Motor neuron (in vitro differentiated cells): ENCODE results near the gene CAMTA1. TPM values are rescaled to one million over a fixed set of nuclear protein-coding genes. Genes with fewer than 3 reads are reported as not detected.

Source experiments
- ATAC-seq, 8 experiments: fragments of 200-7000 bp; cut with Tn5 transposase; replicated peaks in 6 of 8; 2 replicates each; pipeline ENCODE4 v1.8.0; 2021; ENCODE audit warnings: mild to moderate bottlenecking in 8 of 8, moderate library complexity in 8 of 8
- H3K27ac ChIP-seq, 2 donors: fragments of 250-450 bp; sonication (Bioruptor Pico); 2 replicates each; pipeline ENCODE4 v1.9.0; 2021; ENCODE audit warnings: antibody characterized with exemption in 2 of 2, mild to moderate bottlenecking in 2 of 2, moderate library complexity in 1 of 2
- H3K4me1 ChIP-seq, 2 donors: fragments of 250-450 bp; sonication (Bioruptor Pico); replicated peaks in 1 of 2; 2 replicates each; pipeline ENCODE4 v1.6.1; 2021; ENCODE audit warnings: antibody characterized with exemption in 2 of 2, mild to moderate bottlenecking in 2 of 2, moderate library complexity in 1 of 2
- H3K4me3 ChIP-seq, 5 donors: fragments of 250-450 bp; sonication (Bioruptor Pico); 2 replicates each; pipeline ENCODE4 v1.9.0; 2021; ENCODE audit warnings: antibody characterized with exemption in 5 of 5, mild to moderate bottlenecking in 5 of 5, moderate library complexity in 4 of 5
- WGBS, 10 experiments: fragments of 450-650 bp; shearing (Covaris generic); methylation state at CpG; one replicate each; pipeline ENCODE4 v1.0.0; 2022; 5-methylcytosine and 5-hydroxymethylcytosine counted together
- in situ Hi-C, 9 experiments: fragments of 400-800 bp; cut with MboI; loops; one replicate each; pipeline ENCODE4 v1.15.0; 2021; ENCODE audit warnings: low sequenced_read_pairs in 9 of 9, low pct_unique_long_range_greater_than_20kb in 2 of 9; ENCODE audit not compliant: unreplicated experiment in 9 of 9
- total RNA-seq, 8 experiments: library from RNA; unstranded; fragments of 300-600 nt; gene quantifications; 2 replicates each; pipeline versions ENCODE4 v1.2.3 to v1.2.4, GENCODE V29; 2022

Gene CAMTA1
- total RNA-seq, 8 experiments from 2014 or later, result 38.5 to 145 (median 77.6) TPM

DNA sequence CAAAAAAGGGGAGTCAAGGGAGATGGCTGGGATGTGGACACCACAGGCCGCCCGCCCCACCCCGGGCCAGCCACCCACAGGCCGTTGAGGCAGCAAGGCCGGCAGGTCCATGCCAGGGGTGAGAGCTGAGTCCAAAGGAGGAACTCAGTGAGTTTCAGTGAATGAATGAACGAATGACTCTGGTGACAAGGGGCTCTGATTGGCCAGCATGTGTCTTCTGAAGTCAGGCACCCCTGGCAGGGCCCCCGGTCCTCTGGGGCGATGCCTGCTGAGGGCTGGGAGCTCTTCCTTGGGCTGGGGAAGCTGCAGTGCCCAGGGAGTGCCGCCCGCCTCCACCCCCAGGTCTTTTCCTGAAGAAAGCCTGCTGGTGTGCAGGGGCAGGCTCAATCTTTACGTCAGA is 749.8 kb downstream of the CAMTA1 start:
- Histone ChIP-seq H3K27ac (peak overlapping the region; percentile 62 to 80), H3K4me3 (no peak overlapping the region), H3K4me1 (peaks cover 69 to 70% of the 10 kb centered on the region in 2 donors)
- ATAC-seq, result no peak
- WGBS, 10 experiments, result 68 to 100% (median 80%) methylated on average over 1 to 5 of the region's 11 CpGs; no CpG with 5 or more reads in 7 of the 10 experiments
- in situ Hi-C loops, result no loop called here

DNA sequence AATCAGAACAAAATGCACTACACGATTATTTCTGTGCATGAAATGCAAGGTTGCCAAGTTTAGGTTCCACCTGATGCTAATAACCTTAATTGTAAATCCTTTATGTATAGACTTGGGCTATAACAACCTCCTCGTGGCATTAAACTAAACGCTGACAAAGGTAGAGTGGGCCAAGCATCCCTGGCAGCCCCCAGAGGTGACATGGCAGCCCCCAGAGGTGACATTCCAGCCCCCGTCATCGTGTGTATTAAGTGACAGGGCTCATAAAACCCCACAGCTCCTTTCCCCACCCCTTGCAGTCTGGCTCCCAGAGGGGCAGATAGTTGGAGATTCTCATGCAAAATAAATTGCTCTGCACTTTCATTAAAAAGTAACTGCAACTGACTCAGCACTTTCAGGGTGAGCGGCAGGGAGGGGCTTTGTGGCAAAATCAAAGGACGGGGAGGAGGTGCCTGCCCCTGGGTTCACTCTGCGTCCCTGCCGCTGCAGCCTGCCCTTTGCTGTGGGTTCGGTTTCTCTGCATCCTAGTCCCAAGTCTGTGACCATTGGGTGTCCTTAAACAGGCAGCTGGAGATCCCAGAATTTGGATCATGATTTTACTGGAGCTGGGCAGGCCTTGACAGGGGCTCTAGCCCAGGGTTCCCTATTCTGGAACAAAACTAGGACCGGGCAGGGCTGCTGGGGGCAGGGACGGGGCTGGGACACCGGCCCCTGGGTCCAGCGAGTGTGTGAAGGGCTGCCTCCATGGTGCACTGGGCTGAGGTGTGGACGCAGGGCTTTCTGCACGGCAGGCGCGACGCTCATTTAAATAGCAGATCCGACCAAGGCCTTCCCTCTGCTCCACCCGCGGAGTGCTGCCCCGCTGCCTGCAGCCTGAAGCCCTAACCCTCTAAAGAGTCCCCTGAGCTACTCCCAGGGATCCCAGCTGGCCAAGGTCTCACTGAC is 751.0 kb downstream of the CAMTA1 start:
- Histone ChIP-seq H3K27ac (peak overlapping the region in 1 of 2 donors; percentile 18), H3K4me1 (peaks cover 75 to 79% of the 10 kb centered on the region in 2 donors), H3K4me3 (no peak overlapping the region)
- in situ Hi-C loops, result no loop called here
- ATAC-seq, result peak in 6 of 8 experiments; percentile 6 to 31 (median 12)
- 5 to 80% (median 33%) methylated on average over 1 to 11 of the region's 23 CpGs for WGBS, 10 experiments

DNA sequence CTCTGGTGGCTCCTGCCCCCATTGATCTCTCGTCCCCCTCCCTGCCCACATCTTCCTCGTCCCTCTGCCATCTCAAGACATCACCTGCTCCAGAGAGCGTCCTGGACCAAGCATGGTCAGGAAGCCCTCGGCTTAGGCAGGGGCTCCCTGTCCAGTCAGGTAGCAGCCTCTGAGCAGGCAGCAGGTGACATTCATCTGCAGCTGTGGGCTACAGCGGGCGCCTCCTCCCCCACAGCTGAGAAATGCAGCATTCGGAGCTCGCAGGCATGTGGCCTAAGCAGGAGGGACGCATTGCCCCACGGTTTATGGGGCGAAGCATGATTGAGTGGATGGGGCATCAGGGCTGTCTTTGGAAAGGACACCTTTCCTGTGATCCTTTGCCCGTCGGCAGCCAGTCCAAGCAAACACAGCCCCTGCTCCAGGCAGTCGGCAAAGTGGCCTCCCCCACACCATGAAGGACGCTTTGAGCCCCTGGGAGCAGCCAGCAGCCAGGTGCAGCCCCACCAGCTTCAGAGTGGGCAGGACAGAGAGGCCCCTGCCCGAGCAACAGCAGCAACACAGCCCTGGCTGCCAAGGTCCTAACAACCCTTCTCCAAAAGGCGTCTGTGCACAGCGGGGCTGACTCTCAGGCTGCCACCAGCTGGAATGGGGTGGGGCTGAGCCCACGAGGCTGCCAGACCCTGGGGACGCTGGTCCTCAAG is 751.8 kb downstream of the CAMTA1 start:
- ATAC-seq, result peak in 3 of 8 experiments; percentile 1 to 84 (median 47)
- Histone ChIP-seq H3K27ac (peak overlapping the region in 1 of 2 donors; percentile 28), H3K4me1 (peaks cover 82 to 88% of the 10 kb centered on the region in 2 donors), H3K4me3 (no peak overlapping the region)
- 29 to 45% (median 36%) methylated on average over 3 to 10 of the region's 20 CpGs; no CpG with 5 or more reads in 7 of the 10 experiments for WGBS, 10 experiments
- in situ Hi-C loops, result no loop called here

DNA sequence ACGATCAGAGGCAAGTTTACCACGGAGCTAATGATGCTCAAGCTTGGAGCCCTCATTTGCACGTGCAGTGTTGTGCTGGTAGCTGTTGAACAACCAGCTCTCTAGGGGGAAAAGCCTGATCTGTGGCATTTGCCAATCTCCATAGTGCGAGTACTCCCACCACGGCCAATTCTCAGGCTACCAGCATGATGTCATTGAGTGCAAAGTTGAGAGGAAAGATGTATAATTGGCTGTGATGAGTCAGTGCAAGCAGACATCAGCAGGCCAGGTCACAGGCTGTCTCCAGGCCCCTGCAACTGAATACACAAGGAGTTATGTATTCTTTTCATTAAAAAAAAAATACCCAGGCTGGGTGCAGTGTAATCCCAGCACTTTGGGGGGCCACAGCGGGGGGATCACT is 752.8 kb downstream of the CAMTA1 start:
- Histone ChIP-seq H3K27ac (peak overlapping the region; percentile 34 to 61), H3K4me1 (peaks cover 81 to 89% of the 10 kb centered on the region in 2 donors), H3K4me3 (no peak overlapping the region)
- 20 to 93% (median 51%) methylated on average over 1 to 6 of the region's 6 CpGs; no CpG with 5 or more reads in 1 of the 10 experiments for WGBS, 10 experiments
- peak in 7 of 8 experiments; percentile 19 to 70 (median 56) for ATAC-seq
- in situ Hi-C loops, result no loop called here

DNA sequence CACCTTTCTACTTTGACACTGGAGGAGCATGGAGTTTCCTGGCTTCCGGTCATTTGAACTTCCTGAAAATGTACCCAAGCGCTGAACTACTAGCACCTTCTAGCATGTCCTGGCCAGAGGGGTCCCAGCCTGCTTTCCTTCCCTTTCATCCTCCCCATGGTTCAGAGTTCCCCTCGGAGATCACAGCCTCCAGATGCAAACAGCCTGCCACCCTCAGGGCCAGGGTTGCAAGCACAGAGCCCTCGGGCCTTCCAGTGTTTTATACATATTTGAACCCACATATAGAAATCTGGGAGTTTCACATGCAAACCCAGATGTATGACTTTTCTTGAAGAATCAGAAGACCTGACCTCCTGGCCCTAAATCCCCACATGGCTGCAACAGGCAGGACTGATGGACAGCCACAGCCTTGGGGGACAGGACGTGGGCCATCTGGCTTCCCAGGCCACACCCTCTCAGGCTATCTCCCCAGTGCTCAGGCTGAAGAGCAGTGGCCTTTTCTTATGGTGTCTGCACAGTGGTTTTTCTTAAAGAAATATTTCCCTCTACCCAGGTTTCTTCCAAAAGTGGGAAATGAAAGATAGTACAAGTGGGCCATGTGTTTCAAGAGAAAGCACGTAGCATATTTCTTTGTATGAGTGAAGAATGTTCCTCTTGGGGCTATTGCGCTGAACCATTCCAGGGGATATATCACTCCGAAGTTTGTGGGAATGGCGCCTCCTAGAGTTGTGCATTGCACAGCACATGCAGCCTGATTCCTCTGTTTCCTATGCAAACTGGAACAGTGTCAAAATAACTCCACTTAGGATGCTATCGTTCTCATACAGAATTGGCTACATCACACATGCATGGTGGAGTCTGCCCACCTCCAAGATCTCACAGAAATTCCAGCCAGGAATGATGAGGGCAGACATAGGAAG is 753.9 kb downstream of the CAMTA1 start:
- WGBS, 10 experiments, result 33 to 100% (median 84%) methylated on average over 1 to 8 of the region's 10 CpGs; no CpG with 5 or more reads in 1 of the 10 experiments
- in situ Hi-C loops, result no loop called here
- Histone ChIP-seq H3K4me3 (no peak overlapping the region), H3K4me1 (peaks cover 70 to 80% of the 10 kb centered on the region in 2 donors), H3K27ac (peak overlapping the region; percentile 34 to 61)
- ATAC-seq, result peak in 2 of 8 experiments; percentile 40 to 50

DNA sequence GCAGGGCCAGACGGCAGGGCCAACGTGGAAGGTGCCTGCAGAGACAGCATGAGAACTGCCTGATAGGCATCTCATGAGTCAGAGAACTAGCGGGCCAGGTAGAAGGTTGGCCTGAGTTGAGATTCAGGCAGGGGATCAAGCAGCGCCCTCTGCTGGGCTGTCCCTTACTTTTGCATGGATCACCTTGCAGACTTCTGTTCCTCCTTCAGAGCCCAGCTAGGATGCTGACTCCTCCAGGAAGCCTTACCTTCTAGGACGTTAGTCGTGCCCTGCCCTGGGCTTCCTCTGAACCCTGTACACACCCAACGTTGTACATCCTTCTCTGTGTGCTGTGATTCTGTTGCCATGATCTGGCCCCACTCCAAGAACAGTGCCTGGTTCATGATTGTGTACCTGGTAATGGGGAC is 754.5 kb downstream of the CAMTA1 start:
- WGBS, 10 experiments, result 20 to 100% (median 64%) methylated on average over 1 to 7 of the region's 7 CpGs; no CpG with 5 or more reads in 2 of the 10 experiments
- in situ Hi-C loops, result no loop called here
- Histone ChIP-seq H3K27ac (no peak overlapping the region), H3K4me1 (peaks cover 64 to 73% of the 10 kb centered on the region in 2 donors), H3K4me3 (no peak overlapping the region)
- ATAC-seq, result peak in 2 of 8 experiments; percentile 4 to 37

DNA sequence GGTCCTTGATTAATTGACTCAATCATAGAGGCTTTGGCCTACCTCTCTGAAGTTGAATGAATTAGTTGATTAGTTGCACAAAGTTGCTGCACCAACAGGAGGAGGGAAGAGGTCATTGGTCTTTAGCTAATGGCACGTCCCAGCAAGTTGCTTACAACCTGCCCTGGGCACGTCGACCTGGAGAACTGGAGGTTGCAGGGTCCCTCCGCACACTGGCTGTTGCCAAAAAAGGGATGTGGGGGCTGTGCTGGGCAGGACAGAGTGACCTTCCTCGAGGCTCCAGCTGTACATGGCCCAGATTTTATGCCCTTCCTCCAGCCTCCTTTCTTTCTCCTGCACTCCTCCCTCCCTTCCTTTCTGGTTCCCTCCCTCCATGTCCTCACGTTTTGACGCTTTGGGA is 755.6 kb downstream of the CAMTA1 start:
- ATAC-seq, result no peak
- WGBS, 10 experiments, result 20 to 87% (median 51%) methylated on average over 1 to 7 of the region's 7 CpGs; no CpG with 5 or more reads in 3 of the 10 experiments
- Histone ChIP-seq H3K4me3 (no peak overlapping the region), H3K27ac (peak overlapping the region in 1 of 2 donors; percentile 14), H3K4me1 (peaks cover 53 to 63% of the 10 kb centered on the region in 2 donors)
- in situ Hi-C loops, result no loop called here

DNA sequence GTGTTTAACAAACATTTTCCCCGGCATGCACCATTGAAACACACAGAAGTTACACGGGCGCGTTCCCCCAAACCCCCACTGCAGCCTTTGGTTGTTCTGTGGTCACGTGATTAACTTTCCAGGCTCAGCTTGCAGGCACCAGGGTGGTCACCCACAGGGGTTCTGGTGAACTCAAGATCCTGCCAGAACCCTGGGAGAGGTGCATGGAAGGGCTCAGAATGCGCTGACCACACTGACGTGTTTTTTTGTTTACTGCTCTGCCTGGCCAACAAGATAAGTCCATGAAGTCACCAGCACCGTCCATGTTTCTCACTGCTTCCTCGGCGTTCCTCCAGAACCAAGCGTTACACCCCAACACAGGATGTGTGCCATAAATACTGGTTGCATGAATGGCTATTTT is 756.4 kb downstream of the CAMTA1 start:
- in situ Hi-C loops, result no loop called here
- Histone ChIP-seq H3K4me3 (no peak overlapping the region), H3K27ac (no peak overlapping the region), H3K4me1 (peaks cover 45 to 55% of the 10 kb centered on the region in 2 donors)
- ATAC-seq, result no peak
- 10 to 96% (median 87%) methylated on average over 2 to 11 of the region's 11 CpGs for WGBS, 10 experiments

DNA sequence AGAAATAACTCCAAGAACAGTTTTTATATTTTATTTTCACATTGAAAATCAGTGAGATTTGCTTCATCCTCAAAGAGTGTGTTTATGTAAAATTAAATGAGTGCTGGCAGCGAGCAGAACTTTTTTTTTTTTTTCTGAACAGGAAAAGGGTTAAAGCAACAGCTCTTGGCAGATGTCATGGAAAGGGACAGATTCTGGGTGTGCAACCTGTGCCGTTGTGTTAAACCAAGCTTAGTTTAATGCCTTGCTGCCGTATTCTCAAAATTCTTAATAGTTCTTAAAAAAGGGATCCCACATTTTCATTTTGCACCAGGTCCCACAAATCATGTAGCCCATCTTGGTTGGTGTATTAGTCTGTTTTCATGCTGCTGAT is 758.5 kb downstream of the CAMTA1 start:
- Histone ChIP-seq H3K4me3 (no peak overlapping the region), H3K27ac (no peak overlapping the region), H3K4me1 (peaks cover 24 to 34% of the 10 kb centered on the region in 2 donors)
- in situ Hi-C loops, result no loop called here
- no peak for ATAC-seq
- 0 to 100% (median 89%) methylated on average over 1 to 3 of the region's 3 CpGs for WGBS, 10 experiments

DNA sequence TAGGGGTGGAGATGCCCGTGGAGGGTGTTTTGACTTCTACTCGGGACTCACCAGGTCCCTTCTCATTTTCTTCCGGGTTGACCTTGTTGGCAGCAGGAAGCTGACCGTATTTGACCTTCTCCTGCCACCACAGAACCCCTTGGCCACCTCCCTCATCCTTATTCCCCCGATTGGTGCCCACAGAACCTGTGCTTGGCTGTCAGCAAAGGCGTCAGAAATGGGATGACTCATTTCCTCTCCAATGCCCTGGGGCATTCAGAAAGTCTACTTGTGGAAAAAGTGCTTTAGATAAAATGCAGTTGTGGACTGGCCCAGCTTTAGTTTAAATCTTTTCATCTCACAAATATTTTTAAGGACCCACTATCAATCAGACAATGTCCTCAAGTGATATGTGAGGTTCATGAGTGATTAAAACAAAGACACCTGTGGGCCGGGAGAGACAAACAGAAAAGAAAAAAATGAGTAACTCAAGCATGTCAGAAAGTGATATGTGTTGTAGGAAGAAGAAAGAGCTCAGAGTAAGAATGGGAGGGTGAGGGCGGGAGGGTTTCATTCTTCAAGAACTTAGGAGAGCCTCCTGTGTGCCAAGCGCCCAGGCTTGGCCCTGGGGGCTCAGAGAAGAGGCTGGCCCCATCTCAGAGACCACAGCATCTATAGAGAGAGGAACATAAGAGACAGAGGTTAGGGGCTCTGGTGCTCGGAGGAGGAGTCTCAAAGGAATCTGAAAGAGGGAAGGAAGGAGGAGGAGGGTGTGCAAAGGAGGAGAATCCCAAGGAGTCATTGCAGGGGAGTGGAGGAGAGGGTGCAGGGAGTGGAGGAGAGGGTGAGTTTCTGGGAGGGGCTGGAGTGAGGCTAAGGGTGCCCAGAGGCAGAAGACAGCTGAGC is 764.3 kb downstream of the CAMTA1 start:
- in situ Hi-C loops, result no loop called here
- Histone ChIP-seq H3K4me1 (peaks cover 13 to 18% of the 10 kb centered on the region in 2 donors), H3K4me3 (no peak overlapping the region), H3K27ac (no peak overlapping the region)
- ATAC-seq, result peak; percentile 19 to 82 (median 48)
- 0 to 76% (median 45%) methylated on average over 1 to 9 of the region's 10 CpGs; no CpG with 5 or more reads in 2 of the 10 experiments for WGBS, 10 experiments

DNA sequence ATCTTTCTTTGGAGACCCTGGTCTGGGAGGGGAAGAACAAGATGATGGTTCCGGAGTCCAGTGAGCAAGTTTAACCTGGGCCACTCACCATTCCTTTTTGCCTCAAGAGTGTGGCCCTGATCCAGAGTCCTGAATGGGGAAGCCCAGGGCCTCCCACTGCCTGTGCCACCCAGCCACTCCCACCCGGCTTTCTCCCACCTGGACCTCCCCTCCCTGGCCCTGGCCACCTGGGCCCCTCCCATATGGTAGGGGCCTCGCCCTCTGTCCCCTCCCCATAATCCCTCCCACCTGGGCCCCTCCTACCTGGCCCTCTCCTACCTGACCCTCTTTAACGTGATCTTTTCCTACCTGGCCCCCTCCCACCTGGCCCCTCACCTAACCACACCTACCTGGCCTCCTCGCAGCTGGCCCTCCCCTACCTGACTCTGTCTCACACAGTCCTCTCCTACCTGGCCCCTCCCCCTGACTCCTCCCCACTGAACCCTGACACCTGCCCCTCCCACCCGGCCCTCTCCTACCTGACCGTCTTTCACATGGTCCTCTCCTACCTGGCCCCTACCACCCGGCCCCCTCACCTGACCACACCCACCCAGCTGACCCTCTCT is 765.1 kb downstream of the CAMTA1 start:
- ATAC-seq, result peak in 2 of 8 experiments; percentile 11 to 12
- WGBS, 10 experiments, result 20 to 100% (median 80%) methylated on average over 1 to 2 of the region's 8 CpGs; no CpG with 5 or more reads in 7 of the 10 experiments
- Histone ChIP-seq H3K27ac (no peak overlapping the region), H3K4me3 (no peak overlapping the region), H3K4me1 (peaks cover 13 to 18% of the 10 kb centered on the region in 2 donors)
- in situ Hi-C loops, result no loop called here
